NCI-H2196 (cell line): ENCODE results near the gene ATP8B4.

Source experiments
- DNase-seq: peaks from one replicate; lab custom pipeline; 2025; ENCODE audit not compliant: unreplicated experiment; lab: John Stamatoyannopoulos, UW

Gene ATP8B4

GRCh38 chr15:49901996-49902684 is 216.9 kb downstream of the ATP8B4 start:
- DNase-seq, result no peak

GRCh38 chr15:49901321-49901720 is 217.7 kb downstream of the ATP8B4 start:
- DNase-seq, result no peak

- DNase-seq, result no peak
Observed at GRCh38 chr15:49900903-49901235, 218.2 kb downstream of the ATP8B4 start.

- no peak for DNase-seq
Observed at GRCh38 chr15:49900006-49900902, 218.8 kb downstream of the ATP8B4 start.

GRCh38 chr15:49898575-49899283 is 220.3 kb downstream of the ATP8B4 start:
- no peak for DNase-seq

- DNase-seq, result no peak
Observed at GRCh38 chr15:49898097-49898496, 220.9 kb downstream of the ATP8B4 start.

- no peak for DNase-seq
Observed at GRCh38 chr15:49895347-49896223, 223.4 kb downstream of the ATP8B4 start.

- DNase-seq, result no peak
Observed at GRCh38 chr15:49890689-49891088, 228.3 kb downstream of the ATP8B4 start.

GRCh38 chr15:49889536-49889935 is 229.5 kb downstream of the ATP8B4 start:
- DNase-seq, result no peak

- no peak for DNase-seq
Observed at GRCh38 chr15:49888734-49889133, 230.3 kb downstream of the ATP8B4 start.

- DNase-seq, result no peak
Observed at GRCh38 chr15:49888323-49888693, 230.7 kb downstream of the ATP8B4 start.

GRCh38 chr15:49887659-49888322 is 231.2 kb downstream of the ATP8B4 start:
- no peak for DNase-seq

- DNase-seq, result no peak
Observed at GRCh38 chr15:49883121-49883520, 235.9 kb downstream of the ATP8B4 start.

GRCh38 chr15:49881866-49882265 is 237.2 kb downstream of the ATP8B4 start:
- no peak for DNase-seq

GRCh38 chr15:49881433-49881832 is 237.6 kb downstream of the ATP8B4 start:
- DNase-seq, result no peak

GRCh38 chr15:49877873-49878521 is 241.0 kb downstream of the ATP8B4 start:
- no peak for DNase-seq

GRCh38 chr15:49877117-49877872 is 241.7 kb downstream of the ATP8B4 start:
- no peak for DNase-seq

- DNase-seq, result no peak
Observed at GRCh38 chr15:49876401-49877038, 242.5 kb downstream of the ATP8B4 start.

- no peak for DNase-seq
Observed at GRCh38 chr15:49875392-49875791, 243.6 kb downstream of the ATP8B4 start.
